HG02763 (cell line): ENCODE results near the gene NOL6.
A peak's percentile ranks its signal among the peaks of the same experiment; 100 is the strongest.
"Not testable (repeated sequence)": the region's sequence is repeated elsewhere in the genome, so short reads cannot be mapped to it uniquely, and the experiment has no call there.

ENCODE experiments used
- ATAC-seq: cut with Tn5 transposase; IDR thresholded peaks from one replicate; pipeline ENCODE4 v1.9.1; 2021; ENCODE audit warnings: mild to moderate bottlenecking, moderate library complexity; ENCODE audit not compliant: unreplicated experiment

Gene NOL6, protein sequence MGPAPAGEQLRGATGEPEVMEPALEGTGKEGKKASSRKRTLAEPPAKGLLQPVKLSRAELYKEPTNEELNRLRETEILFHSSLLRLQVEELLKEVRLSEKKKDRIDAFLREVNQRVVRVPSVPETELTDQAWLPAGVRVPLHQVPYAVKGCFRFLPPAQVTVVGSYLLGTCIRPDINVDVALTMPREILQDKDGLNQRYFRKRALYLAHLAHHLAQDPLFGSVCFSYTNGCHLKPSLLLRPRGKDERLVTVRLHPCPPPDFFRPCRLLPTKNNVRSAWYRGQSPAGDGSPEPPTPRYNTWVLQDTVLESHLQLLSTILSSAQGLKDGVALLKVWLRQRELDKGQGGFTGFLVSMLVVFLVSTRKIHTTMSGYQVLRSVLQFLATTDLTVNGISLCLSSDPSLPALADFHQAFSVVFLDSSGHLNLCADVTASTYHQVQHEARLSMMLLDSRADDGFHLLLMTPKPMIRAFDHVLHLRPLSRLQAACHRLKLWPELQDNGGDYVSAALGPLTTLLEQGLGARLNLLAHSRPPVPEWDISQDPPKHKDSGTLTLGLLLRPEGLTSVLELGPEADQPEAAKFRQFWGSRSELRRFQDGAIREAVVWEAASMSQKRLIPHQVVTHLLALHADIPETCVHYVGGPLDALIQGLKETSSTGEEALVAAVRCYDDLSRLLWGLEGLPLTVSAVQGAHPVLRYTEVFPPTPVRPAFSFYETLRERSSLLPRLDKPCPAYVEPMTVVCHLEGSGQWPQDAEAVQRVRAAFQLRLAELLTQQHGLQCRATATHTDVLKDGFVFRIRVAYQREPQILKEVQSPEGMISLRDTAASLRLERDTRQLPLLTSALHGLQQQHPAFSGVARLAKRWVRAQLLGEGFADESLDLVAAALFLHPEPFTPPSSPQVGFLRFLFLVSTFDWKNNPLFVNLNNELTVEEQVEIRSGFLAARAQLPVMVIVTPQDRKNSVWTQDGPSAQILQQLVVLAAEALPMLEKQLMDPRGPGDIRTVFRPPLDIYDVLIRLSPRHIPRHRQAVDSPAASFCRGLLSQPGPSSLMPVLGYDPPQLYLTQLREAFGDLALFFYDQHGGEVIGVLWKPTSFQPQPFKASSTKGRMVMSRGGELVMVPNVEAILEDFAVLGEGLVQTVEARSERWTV

GRCh38 chr9:33473643-33474352, at the start of gene NOL6:
Gene NOL6 (minus strand): TSS chr9:33473924. CDS start chr9:33473842, 82 bp downstream.
- ATAC-seq: peak; percentile 99

DNA sequence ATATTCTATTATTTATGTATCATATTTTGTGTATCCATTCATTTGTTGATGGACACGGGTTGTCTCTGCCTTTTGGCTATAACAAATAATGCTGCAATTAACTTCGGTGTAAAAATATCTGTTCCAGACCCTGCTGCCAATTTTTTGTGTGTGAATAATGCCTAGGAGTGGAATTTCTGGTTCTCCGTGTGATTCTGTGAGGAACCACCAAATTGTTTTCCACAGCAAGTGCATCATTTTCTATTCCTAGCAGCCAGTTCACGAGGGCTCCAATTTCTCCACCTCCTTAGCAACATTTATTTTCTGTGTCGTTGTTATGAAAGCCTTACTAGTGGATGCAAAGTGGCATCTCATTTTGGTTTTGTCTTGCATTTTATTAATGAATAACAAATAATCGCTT, 48.1 kb upstream of the NOL6 start:
- ATAC-seq: not testable (repeated sequence)

GRCh38 chr9:33517934-33518577, 44.3 kb upstream of the NOL6 start:
- not testable (repeated sequence) for ATAC-seq

DNA sequence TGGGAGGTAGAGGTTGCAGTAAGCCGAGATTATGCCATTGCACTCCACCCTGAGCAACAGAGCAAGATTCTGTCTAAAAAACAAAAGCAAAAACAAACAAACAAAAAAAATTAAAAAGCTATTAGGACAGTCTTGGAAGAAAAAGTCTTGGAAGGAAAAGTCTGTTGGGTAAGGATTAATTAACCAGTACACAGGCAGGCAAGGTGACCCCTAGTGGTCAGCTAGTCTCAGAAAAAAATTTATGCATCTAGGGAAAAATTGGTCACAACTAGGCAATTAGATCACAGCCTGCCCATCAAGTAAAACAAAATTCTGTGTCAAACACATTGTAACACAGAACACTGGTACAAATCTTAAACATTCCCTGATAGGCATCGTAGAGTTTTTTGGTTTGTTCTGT, 43.6 kb upstream of the NOL6 start:
- ATAC-seq: no peak

- not testable (repeated sequence) for ATAC-seq
These were observed 42.7 kb upstream of the NOL6 start for GRCh38 chr9:33516397-33516796.

GRCh38 chr9:33515342-33515995, 41.7 kb upstream of the NOL6 start:
- not testable (repeated sequence) for ATAC-seq

DNA sequence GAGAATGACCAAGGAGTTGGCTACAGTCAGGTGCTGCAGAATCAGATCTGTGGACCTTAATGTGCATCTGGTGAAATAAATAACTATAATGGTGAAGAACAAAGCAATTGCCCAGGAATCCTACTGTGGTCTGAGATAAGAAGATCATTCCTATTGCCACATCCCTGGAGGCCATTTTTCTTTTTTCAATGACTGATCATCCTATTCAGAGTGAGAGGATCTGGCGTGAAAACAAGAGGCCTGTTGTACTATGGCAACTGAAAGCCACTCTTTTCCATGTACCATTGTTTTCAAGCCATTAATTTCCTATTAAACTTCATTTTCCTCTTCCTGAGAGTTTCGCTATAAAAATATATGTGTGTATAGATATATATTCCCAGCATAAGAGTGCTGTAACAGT, 38.8 kb upstream of the NOL6 start:
- ATAC-seq: not testable (repeated sequence)

DNA sequence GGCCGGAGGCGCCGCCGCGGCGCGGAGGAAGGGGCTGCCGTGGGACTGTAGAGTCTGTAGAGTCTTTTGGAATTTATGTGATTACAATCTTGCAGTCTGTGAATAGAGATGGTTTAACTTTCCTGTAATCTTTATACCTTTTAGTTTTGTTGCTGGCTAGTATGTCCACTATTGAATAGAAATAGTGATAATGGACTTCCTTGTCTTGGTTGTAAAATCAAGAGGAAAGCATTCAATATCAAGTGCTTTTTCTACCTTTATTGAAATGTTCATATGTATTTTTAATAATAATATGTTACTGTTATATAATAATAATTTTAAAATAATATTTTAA, 37.4 kb upstream of the NOL6 start:
- ATAC-seq: not testable (repeated sequence)

DNA sequence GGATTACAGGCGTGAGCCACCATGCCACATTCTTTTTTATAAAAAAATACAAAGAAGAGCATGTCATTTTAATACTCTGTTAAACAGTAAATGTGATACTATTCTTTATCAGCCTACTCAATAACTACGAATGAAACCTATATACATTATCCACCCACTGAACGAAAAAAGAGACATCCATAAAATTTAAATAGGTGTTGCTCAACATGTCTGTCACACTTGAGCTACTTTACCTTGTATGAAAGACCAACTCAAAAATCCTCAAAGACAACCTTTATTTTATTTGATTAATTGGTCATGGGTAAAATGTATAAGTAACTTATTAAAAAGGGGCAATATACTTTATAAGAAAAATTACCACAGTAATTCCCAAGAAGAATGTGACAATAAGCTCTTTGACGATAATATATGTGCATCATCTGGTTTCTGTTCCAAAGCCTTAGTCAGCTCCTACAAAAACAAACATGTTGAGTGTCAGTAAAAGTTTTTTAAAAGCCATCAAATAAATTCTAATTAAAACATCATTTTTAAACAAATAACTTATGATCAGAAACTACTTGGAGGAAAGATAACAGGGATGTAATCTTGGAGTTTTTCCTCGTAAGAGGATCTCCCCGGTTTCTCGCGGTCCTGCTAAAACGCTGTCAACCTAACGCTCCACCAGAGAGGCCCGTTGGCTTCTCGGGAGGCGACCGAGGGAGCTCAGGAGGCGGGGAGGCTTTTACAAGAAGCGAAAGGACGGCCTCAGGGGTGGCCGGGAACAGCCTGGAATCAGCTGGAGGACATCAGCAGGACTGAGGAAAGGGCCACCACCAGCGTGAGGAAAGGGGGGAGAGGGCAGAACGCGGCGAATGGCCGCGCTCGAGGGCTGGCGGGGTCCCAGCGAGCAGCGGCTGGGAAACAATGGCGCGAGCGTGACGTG, 36.8 kb upstream of the NOL6 start:
- ATAC-seq: no peak

- ATAC-seq: no peak
These were observed 33.1 kb upstream of the NOL6 start for GRCh38 chr9:33506626-33507370.

GRCh38 chr9:33498387-33498786, 24.7 kb upstream of the NOL6 start:
- no peak for ATAC-seq

DNA sequence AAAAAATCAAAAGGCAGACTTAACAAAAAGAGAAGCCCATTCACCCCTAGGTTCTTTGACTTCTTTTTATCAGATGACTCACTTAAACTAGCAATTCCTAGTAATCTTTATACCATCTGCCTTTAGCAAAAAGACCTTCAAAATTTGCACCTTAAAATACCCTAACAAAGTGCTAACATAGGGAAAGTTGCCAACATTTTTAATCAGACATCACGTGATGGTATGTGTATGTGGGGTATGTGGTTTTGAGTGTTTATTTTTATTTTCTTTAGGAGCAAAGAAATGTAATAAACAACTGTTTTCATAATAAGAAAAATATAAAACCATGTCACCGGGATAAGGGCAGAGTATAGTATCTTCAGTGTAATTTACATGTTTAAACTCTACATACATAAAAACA, 20.1 kb upstream of the NOL6 start:
- ATAC-seq: not testable (repeated sequence)

DNA sequence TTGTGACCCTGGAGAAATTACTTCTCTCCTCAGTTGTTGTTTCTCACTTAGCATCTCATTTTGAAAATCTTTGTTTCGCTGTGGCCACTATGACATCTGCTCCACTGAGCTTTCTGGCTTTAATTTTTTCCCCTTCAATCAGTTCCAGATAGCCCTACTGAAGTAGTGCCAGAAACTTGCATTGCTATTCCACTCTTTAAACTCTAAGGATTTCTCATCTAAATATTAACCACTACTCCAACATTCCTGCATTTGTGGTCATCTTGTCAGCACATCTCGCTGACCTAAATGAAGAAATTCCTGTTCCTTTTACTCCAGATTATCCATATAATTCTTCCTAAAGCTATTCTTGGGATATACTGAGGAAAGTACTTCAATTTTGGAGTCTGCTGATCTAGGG, 15.3 kb upstream of the NOL6 start:
- no peak for ATAC-seq

GRCh38 chr9:33485312-33485711, 11.6 kb upstream of the NOL6 start:
- not testable (repeated sequence) for ATAC-seq

DNA sequence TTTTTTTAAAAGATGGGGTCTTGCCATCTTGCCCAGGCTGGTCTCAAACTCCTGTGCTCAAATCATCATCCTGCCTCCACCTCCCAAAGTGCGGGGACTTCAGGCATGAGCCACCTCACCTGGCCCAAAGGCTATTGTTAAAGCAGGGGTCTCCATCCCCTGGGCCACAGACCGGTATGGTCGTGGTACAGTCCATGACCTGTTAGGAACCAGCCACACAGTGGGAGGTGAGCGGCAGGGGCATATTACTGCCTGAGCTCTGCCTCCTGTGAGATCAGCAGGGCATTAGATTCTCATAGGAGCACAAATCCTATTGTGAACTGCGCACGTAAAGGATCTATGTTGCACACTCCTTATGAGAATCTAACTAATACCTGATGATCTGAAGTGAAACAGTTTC, 7.3 kb upstream of the NOL6 start:
- no peak for ATAC-seq

DNA sequence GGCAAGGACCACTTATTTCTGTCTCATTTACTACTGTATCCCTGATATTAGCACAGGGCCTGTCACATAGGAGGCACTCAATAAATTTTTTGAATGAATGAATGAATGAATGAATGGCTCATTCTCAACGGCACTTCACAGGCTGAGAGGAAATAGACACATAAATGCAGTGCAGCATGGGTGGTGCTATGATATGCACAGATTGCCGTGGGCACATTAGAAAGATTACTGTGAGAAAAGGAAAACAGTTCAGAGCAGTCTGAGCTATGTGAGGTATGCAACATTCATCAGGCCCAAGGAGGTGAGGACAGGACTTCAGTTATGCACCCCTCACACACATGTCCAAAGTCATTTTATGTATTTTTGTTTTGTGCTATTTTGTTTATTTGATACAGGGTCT, 6.4 kb upstream of the NOL6 start:
- ATAC-seq: no peak

DNA sequence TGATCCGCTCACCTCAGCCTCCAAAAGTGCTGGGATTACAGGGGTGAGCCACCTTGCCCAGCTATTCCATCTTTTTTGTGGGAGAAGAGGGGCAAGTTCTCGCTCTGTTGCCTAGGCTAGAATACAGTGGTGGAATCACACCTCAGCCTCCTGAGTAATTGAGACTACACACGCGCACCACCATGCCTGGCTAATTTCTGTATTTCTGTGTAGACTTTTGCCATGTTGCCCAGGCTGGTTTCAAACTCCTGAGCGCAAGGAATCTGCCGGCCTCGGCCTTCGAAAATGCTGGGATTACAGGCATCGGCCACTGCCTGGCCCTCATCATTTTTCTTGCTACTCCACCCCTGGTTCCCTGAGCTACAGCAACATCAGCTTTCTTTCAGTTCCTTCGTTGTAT, 2.8 kb upstream of the NOL6 start:
- ATAC-seq: no peak

- ATAC-seq: no peak
These were observed 1.6 kb upstream of the NOL6 start for GRCh38 chr9:33475357-33475756.
